ENCODE measurements around the gene SIPA1L2.
A peak's percentile ranks its signal among the peaks of the same experiment; 100 is the strongest.

The SIPA1L2 gene

DNA sequence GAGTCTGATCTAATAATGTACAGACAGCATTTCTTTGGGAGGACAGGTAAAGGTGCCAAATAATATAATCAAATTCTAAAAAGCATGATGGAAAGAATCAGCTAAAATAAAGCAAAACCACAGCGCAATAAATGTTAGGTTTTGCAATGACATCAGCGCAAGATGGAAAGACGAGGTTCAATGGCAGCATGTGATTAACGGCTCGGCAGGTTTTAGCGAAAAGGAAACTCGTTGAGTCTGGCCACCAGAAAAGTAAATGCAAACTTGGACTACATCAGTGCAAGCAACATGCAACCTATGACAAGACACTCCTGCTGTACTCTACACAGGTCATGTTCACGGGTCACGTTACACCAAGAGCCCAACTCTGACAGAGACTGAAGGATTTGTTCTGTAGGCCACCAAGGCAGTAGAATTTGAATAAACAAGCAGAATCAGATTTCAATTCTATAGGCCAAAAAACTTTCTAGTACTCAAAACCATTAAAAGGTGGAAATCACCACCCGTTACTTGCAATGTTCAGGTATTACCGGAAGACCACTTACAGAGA lies 4.5 kb downstream of the SIPA1L2 start:
- DNase-seq (ENCODE audit: low read depth), result no peak
- TF ChIP-seq, protein P1, sequence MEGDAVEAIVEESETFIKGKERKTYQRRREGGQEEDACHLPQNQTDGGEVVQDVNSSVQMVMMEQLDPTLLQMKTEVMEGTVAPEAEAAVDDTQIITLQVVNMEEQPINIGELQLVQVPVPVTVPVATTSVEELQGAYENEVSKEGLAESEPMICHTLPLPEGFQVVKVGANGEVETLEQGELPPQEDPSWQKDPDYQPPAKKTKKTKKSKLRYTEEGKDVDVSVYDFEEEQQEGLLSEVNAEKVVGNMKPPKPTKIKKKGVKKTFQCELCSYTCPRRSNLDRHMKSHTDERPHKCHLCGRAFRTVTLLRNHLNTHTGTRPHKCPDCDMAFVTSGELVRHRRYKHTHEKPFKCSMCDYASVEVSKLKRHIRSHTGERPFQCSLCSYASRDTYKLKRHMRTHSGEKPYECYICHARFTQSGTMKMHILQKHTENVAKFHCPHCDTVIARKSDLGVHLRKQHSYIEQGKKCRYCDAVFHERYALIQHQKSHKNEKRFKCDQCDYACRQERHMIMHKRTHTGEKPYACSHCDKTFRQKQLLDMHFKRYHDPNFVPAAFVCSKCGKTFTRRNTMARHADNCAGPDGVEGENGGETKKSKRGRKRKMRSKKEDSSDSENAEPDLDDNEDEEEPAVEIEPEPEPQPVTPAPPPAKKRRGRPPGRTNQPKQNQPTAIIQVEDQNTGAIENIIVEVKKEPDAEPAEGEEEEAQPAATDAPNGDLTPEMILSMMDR (conservative IDR thresholded peaks at IDR 0.05; ENCODE audit: low read depth, low read length), result no peak

DNA sequence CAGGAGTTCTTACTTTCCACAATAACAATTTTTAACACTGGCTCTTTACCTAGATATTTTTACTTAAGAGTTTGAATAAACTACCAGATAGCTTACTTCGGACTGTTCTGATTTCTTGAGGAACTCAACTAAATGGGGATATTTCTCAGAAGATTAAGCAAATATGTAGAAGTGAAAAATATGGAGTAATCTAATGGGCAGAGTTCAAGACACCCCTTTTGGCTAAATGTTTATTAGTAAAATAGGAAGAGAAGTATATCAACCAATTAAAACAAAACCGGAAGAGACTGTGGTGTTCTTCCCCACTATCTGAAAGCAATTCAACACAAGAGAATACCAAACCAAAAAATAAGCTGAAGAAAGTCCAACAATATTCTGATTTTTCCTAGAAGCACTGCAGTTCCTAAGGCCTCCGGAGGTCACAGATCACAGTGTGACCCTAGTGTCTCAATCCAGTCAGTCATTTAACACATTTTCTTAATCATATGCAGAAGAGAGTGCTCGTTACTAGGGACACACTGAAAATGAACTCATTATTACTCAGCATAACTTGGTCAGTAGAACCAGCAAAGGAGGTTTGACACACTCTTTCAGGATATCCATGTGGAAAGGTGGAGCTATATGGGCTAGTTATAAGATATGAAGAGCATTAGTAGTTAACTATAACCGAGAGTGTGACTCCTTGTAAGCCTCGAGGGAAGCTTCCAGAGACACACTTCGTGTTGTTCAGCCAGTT lies 5.2 kb downstream of the SIPA1L2 start:
- no peak for DNase-seq (ENCODE audit: low read depth)
- no peak overlapping the region for H3K4me3 ChIP-seq (ENCODE audit: low read length)
- TF ChIP-seq, protein P1 (conservative IDR thresholded peaks at IDR 0.05; ENCODE audit: low read depth, low read length), result no peak

More for the DNA sequence above, 4.5 kb downstream of the SIPA1L2 start:
- H3K4me3 ChIP-seq (ENCODE audit: low read length), result no peak overlapping the region

DNA sequence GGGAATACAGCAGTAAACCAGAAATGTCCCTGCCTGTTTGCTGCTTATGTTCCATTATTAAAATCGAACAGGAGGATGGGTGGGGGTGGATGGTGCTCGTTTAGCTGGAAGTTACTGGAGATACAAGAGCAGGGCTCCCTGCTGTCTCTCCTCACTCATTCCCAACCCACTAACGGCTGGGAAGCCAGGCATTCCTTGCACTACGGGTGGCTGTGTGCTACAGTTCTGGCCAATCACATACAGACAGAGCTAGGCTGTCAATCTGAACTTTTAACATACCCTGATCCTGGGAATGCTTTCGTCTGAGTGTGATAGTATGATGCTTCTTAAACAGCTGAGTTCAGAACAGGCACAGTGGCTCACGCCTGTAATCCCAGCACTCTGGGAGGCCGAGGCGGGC lies 7.0 kb downstream of the SIPA1L2 start:
- H3K4me3 ChIP-seq (ENCODE audit: low read length), result no peak overlapping the region
- TF ChIP-seq, protein P1 (conservative IDR thresholded peaks at IDR 0.05; ENCODE audit: low read depth, low read length), result no peak
- no peak for DNase-seq (ENCODE audit: low read depth)

DNA sequence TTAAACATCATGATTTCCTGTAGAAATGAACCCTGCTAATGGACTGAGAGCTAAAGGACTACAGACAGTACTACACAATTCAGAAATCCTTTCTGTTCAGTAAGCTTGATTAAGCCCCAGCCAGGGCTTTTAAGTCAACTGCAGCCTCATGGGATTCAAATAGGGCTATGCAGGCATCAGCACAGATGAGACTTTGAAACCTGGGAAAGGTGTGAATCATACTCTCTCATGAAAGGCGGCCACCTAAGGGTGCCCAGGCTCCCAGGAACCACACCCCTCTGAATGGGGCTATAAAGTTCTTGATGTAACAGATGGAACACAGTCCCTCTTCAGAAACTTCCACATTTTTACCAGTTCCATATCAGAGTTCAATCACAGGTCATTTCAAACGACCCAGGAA lies 7.6 kb downstream of the SIPA1L2 start:
- TF ChIP-seq, protein P1 (conservative IDR thresholded peaks at IDR 0.05; ENCODE audit: low read depth, low read length), result no peak
- no peak for DNase-seq (ENCODE audit: low read depth)
- H3K4me3 ChIP-seq (ENCODE audit: low read length), result no peak overlapping the region

DNA sequence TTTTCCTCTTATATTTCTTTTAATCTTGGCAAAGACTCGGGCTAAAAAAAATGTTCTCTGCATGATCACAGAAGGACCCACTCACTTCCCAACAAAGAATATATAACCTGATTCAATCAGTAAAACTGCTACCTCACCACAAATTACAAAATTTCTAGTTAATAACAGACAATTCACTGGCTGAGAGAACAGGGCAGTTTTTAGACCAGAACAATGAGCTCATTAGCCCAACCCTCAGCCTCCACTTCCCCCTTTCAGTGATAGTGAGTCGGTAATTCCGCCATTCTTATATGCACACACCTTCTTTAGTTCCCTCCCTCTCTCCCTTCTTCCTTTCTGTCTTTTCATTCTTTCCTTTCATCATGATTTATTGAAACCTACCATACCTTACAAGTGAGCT lies 8.9 kb downstream of the SIPA1L2 start:
- no peak for DNase-seq (ENCODE audit: low read depth)
- H3K4me3 ChIP-seq (ENCODE audit: low read length), result no peak overlapping the region
- TF ChIP-seq, protein P1 (conservative IDR thresholded peaks at IDR 0.05; ENCODE audit: low read depth, low read length), result no peak

DNA sequence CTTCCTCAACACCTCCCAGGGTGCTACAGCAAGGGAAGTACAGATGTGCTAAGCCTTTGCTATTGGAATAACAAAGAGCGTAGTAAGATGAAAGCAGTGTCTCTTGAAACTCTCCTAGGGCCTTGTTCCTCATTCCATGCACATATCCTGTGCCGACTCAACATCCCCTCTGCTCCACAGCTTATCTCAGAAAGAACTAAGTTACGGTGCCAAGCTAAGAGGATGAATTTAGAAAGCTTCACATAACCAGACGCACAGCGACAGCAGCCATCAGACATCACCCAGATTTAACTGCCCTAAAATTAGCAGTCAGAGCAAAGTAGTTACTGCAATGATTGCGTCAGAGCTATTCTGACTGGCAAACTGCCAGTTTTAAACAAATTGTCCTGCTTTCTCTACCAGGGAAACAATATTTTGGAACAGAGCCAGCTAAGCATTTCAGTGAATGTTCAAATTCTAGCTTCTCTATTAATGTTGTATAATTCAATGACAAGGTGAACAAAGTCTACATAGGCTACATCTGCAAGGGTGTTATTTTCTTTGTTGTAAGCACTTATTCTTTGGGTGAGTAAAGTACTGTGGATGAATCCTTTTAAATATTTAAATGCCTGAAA lies 9.5 kb downstream of the SIPA1L2 start:
- TF ChIP-seq, protein P1 (conservative IDR thresholded peaks at IDR 0.05; ENCODE audit: low read depth, low read length), result no peak
- peak; percentile 73 for DNase-seq (ENCODE audit: low read depth)
- no peak overlapping the region for H3K4me3 ChIP-seq (ENCODE audit: low read length)

DNA sequence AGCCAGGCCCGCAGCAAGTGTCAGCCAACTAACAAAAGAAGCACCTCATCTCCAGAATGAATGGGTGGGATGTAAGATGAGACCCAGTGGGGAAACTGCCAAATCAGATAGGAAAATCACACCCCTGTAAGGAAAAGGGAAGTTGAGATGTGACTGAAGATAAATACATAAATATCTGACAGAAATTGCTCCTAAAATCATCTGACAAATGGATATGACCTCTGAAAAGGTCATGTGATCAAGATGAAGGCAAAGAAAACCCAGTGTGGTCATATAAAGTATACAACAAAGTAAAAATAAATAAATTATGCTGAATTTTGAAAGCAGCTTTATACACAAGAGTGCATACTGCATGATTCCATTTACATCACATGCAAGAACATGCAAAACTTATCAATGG lies 12.7 kb downstream of the SIPA1L2 start:
- DNase-seq (ENCODE audit: low read depth), result no peak
- TF ChIP-seq, protein P1 (conservative IDR thresholded peaks at IDR 0.05; ENCODE audit: low read depth, low read length), result no peak
- H3K4me3 ChIP-seq (ENCODE audit: low read length), result no peak overlapping the region

Measured in retinal pigment epithelial cell (primary cell).